HEK293 (cell line): ENCODE data around the gene PIGS.

Source experiments
- BCL11B ChIP-seq: fragments of 450-650 bp; formaldehyde crosslinking; IDR thresholded peaks from 2 replicates; pipeline ENCODE4 v1.5.1; 2016; ENCODE audit warnings: low read depth, missing biosample characterization, missing genetic modification characterization
- INSM2 ChIP-seq: fragments of 450-650 bp; formaldehyde crosslinking; IDR thresholded peaks from 2 replicates; pipeline ENCODE4 v1.5.1; 2016; ENCODE audit warnings: missing biosample characterization, missing genetic modification characterization
- ZNF830 ChIP-seq: fragments of 450-650 bp; IDR thresholded peaks from 2 replicates; pipeline ENCODE4 v1.5.0; 2018; ENCODE audit warnings: missing biosample characterization, missing genetic modification characterization, low read depth, mild to moderate bottlenecking, moderate library complexity

GRCh38 chr17:28541439-28541838, 29.9 kb downstream of the PIGS start:
- TF ChIP-seq BCL11B (tag by site-specific recombination): no peak
- no peak for TF ChIP-seq ZNF830 (tag by site-specific recombination)
- TF ChIP-seq INSM2 (tag by site-specific recombination): no peak
